ENCODE measurements around the gene DGKI.
"Not testable (repeated sequence)": the region's sequence is repeated elsewhere in the genome, so short reads cannot be mapped to it uniquely, and the experiment has no call there.

- not testable (repeated sequence) for TF ChIP-seq CTCF (conservative IDR thresholded peaks at IDR 0.05; ENCODE audit: low read depth in 2 of 2); EZH2phosphoT487 (IDR thresholded peaks at IDR 0.05; ENCODE audit: unreplicated experiment); POLR2AphosphoS5 (IDR thresholded peaks at IDR 0.05; ENCODE audit: low read depth); EZH2 (IDR thresholded peaks at IDR 0.05; ENCODE audit: low read depth, unreplicated experiment)
- TF ChIP-seq, protein P1, sequence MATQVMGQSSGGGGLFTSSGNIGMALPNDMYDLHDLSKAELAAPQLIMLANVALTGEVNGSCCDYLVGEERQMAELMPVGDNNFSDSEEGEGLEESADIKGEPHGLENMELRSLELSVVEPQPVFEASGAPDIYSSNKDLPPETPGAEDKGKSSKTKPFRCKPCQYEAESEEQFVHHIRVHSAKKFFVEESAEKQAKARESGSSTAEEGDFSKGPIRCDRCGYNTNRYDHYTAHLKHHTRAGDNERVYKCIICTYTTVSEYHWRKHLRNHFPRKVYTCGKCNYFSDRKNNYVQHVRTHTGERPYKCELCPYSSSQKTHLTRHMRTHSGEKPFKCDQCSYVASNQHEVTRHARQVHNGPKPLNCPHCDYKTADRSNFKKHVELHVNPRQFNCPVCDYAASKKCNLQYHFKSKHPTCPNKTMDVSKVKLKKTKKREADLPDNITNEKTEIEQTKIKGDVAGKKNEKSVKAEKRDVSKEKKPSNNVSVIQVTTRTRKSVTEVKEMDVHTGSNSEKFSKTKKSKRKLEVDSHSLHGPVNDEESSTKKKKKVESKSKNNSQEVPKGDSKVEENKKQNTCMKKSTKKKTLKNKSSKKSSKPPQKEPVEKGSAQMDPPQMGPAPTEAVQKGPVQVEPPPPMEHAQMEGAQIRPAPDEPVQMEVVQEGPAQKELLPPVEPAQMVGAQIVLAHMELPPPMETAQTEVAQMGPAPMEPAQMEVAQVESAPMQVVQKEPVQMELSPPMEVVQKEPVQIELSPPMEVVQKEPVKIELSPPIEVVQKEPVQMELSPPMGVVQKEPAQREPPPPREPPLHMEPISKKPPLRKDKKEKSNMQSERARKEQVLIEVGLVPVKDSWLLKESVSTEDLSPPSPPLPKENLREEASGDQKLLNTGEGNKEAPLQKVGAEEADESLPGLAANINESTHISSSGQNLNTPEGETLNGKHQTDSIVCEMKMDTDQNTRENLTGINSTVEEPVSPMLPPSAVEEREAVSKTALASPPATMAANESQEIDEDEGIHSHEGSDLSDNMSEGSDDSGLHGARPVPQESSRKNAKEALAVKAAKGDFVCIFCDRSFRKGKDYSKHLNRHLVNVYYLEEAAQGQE (IDR thresholded peaks at IDR 0.05; ENCODE audit: unreplicated experiment): not testable (repeated sequence)
Measured at GRCh38 chr7:137832990-137833389, 13.8 kb downstream of the DGKI start.

Data from GM23338 (cell line).